Esophagus mucosa (tissue), 1 donor: ENCODE measurements around the gene GATA2. TPM values are rescaled to one million over a fixed set of nuclear protein-coding genes. Genes with fewer than 3 reads are reported as not detected.

ENCODE experiments used
- ATAC-seq: fragments of 200-7000 bp; cut with Tn5 transposase; one replicate; pipeline ENCODE4 v1.9.1; 2020
- total RNA-seq: library from RNA; stranded (reverse); gene quantifications from one replicate; pipeline ENCODE4 v1.2.4, GENCODE V29; 2023
- donor health status: DM: yes; HTN: yes; CAD: no.

Gene GATA2
- total RNA-seq, 1 donor from 2014 or later: 1.1 TPM

- ATAC-seq: no peak
These were observed 60.6 kb downstream of the GATA2 start for GRCh38 chr3:128432301-128432970.

GRCh38 chr3:128431803-128432300 is 61.1 kb downstream of the GATA2 start:
- no peak for ATAC-seq

GRCh38 chr3:128430731-128431130 is 62.3 kb downstream of the GATA2 start:
- no peak for ATAC-seq

- no peak for ATAC-seq
These were observed 62.7 kb downstream of the GATA2 start for GRCh38 chr3:128430301-128430700.

- no peak for ATAC-seq
These were observed 63.2 kb downstream of the GATA2 start for GRCh38 chr3:128429751-128430150.

Other genes starting within 250 kb of the GATA2 start
- not detected for gene DNAJB8, start 26.3 kb downstream of the GATA2 start, total RNA-seq
- 108 TPM for gene RPN1, start 157.6 kb upstream of the GATA2 start, total RNA-seq
- gene RAB7A, start 233.0 kb upstream of the GATA2 start, total RNA-seq: 231 TPM